GM23338 (cell line): Measurements from ENCODE around the gene TOX2. TPM values are rescaled to one million over a fixed set of nuclear protein-coding genes. Genes with fewer than 3 reads are reported as not detected.

ENCODE experiments used
- ATAC-seq: fragments of 200-7000 bp; cut with Tn5 transposase; 3 replicates; pipeline ENCODE4 v1.9.1; 2020
- DNase-seq: peaks from one replicate; pipeline ENCODE4 v3.0.0-alpha.2; 2015; ENCODE audit warnings: low spot score
- H2AFZ ChIP-seq: fragments of 200-600 bp; sonication (generic); 2 replicates; pipeline ENCODE4 v1.8.0; 2016; ENCODE audit warnings: antibody characterized with exemption, mild to moderate bottlenecking, moderate library complexity
- H3F3A ChIP-seq: fragments of 200-600 bp; sonication (generic); replicated peaks from 2 replicates; pipeline ENCODE4 v1.8.0; 2017; ENCODE audit warnings: antibody characterized with exemption, mixed run types, low read depth
- H3K27ac ChIP-seq: fragments of 200-600 bp; sonication (generic); 2 replicates; pipeline ENCODE4 v1.6.1; 2016; ENCODE audit warnings: low read depth
- H3K27me3 ChIP-seq: fragments of 200-600 bp; sonication (generic); 2 replicates; pipeline ENCODE4 v1.8.0; 2016; ENCODE audit warnings: mild to moderate bottlenecking, mixed run types, moderate library complexity; ENCODE audit not compliant: insufficient read depth
- H3K36me3 ChIP-seq: fragments of 200-600 bp; sonication (generic); 2 replicates; pipeline ENCODE4 v1.8.0; 2016; ENCODE audit warnings: mild to moderate bottlenecking; ENCODE audit not compliant: insufficient read depth
- H3K4me1 ChIP-seq: fragments of 200-600 bp; sonication (generic); 2 replicates; pipeline ENCODE4 v1.8.0; 2016; ENCODE audit warnings: mild to moderate bottlenecking, moderate library complexity; ENCODE audit not compliant: insufficient read depth
- H3K4me2 ChIP-seq: fragments of 200-600 bp; sonication (generic); 2 replicates; pipeline ENCODE4 v1.7.1; 2017; ENCODE audit warnings: mixed run types
- H3K4me3 ChIP-seq: fragments of 200-600 bp; sonication (generic); 2 replicates; pipeline ENCODE4 v1.6.1; 2016; ENCODE audit warnings: mixed run types
- H3K79me2 ChIP-seq: fragments of 200-600 bp; sonication (generic); replicated peaks from 2 replicates; pipeline ENCODE4 v1.8.0; 2017; ENCODE audit warnings: mild to moderate bottlenecking; ENCODE audit not compliant: insufficient read depth
- H3K9me2 ChIP-seq: fragments of 200-600 bp; sonication (generic); 2 replicates; pipeline ENCODE4 v1.8.0; 2017; ENCODE audit not compliant: insufficient read depth
- H4K20me1 ChIP-seq: fragments of 200-600 bp; sonication (generic); replicated peaks from 2 replicates; pipeline ENCODE4 v1.8.0; 2017; ENCODE audit warnings: mild to moderate bottlenecking; ENCODE audit not compliant: insufficient read depth
- H3K27ac Mint-ChIP-seq: 2 replicates; pipeline ENCODE4 v1.8.0; 2020; ENCODE audit warnings: inconsistent platforms, mild to moderate bottlenecking, moderate library complexity, mixed read lengths
- H3K27me3 Mint-ChIP-seq: 3 replicates; pipeline ENCODE4 v1.8.0; 2022; ENCODE audit warnings: low read depth, mild to moderate bottlenecking, moderate library complexity, mixed read lengths, inconsistent platforms; ENCODE audit not compliant: insufficient read depth, poor library complexity
- H3K36me3 Mint-ChIP-seq: 3 replicates; pipeline ENCODE4 v1.8.0; 2021; ENCODE audit warnings: low read depth, mild to moderate bottlenecking, inconsistent platforms, moderate library complexity, mixed read lengths
- H3K4me1 Mint-ChIP-seq: 3 replicates; pipeline ENCODE4 v1.8.0; 2020; ENCODE audit warnings: mild to moderate bottlenecking, inconsistent platforms, mixed read lengths
- H3K4me3 Mint-ChIP-seq: 3 replicates; pipeline ENCODE4 v1.8.0; 2021; ENCODE audit warnings: moderate library complexity, mild to moderate bottlenecking, inconsistent platforms, mixed read lengths
- H3K9me3 Mint-ChIP-seq: 3 replicates; pipeline ENCODE4 v1.8.0; 2020; ENCODE audit warnings: moderate library complexity, mild to moderate bottlenecking, inconsistent platforms, mixed read lengths
- CREB1 ChIP-seq: fragments of 250-450 bp; sonication (Bioruptor Pico); IDR thresholded peaks from 2 replicates; pipeline ENCODE4 v1.5.0; 2020; ENCODE audit warnings: low read depth, mild to moderate bottlenecking, moderate library complexity
- CTCF ChIP-seq, 2 experiments: fragments of 200-600 bp in 1 of 2; sonication (generic) in 1 of 2; conservative IDR thresholded peaks; 2 replicates each; pipeline versions ENCODE4 v1.5.1 to v1.6.1; 2016 to 2017; ENCODE audit warnings: antibody characterized with exemption in 2 of 2, low read depth in 2 of 2, mild to moderate bottlenecking in 2 of 2, moderate library complexity in 1 of 2
- ETS1 ChIP-seq: IDR thresholded peaks from 2 replicates; pipeline ENCODE4 v1.6.1; 2016; ENCODE audit warnings: antibody characterized with exemption
- EZH2 ChIP-seq: fragments of 200-600 bp; sonication (generic); IDR thresholded peaks from one replicate; pipeline ENCODE4 v1.8.0; 2017; ENCODE audit warnings: antibody characterized with exemption, mild to moderate bottlenecking, low read depth; ENCODE audit not compliant: unreplicated experiment
- EZH2phosphoT487 ChIP-seq: fragments of 200-600 bp; sonication (generic); IDR thresholded peaks from one replicate; pipeline ENCODE4 v1.8.1; 2018; ENCODE audit warnings: antibody characterized with exemption; ENCODE audit not compliant: unreplicated experiment
- NANOG ChIP-seq: IDR thresholded peaks from 2 replicates; pipeline ENCODE4 v1.6.1; 2016; ENCODE audit warnings: antibody characterized with exemption, borderline replicate concordance
- POLR2AphosphoS5 ChIP-seq: IDR thresholded peaks from 2 replicates; pipeline ENCODE4 v1.6.1; 2016; ENCODE audit warnings: antibody characterized with exemption, low read depth
- REST ChIP-seq: IDR thresholded peaks from one replicate; pipeline ENCODE4 v1.6.1; 2018; ENCODE audit warnings: antibody characterized with exemption; ENCODE audit not compliant: unreplicated experiment
- STAT1 ChIP-seq: IDR thresholded peaks from one replicate; pipeline ENCODE4 v1.6.1; 2016; ENCODE audit warnings: antibody characterized with exemption; ENCODE audit not compliant: unreplicated experiment
- ZNF114 ChIP-seq: fragments of 250-450 bp; sonication (Bioruptor Pico); IDR thresholded peaks from 2 replicates; pipeline ENCODE4 v1.5.0; 2020; ENCODE audit warnings: mild to moderate bottlenecking, moderate library complexity
- ZNF331 ChIP-seq: fragments of 250-450 bp; sonication (Bioruptor Pico); IDR thresholded peaks from 2 replicates; pipeline ENCODE4 v1.5.0; 2020; ENCODE audit warnings: low read depth, mild to moderate bottlenecking, moderate library complexity
- ZNF462 ChIP-seq: fragments of 250-450 bp; sonication (Bioruptor Pico); IDR thresholded peaks from 2 replicates; pipeline ENCODE4 v1.5.0; 2020; ENCODE audit warnings: mild to moderate bottlenecking, moderate library complexity
- polyA plus RNA-seq: library from polyadenylated mRNA; unstranded; fragments of >200 nt; fragmentation: Nextera tagmentation; extraction: Ambion mirVana; gene quantifications from 2 replicates; pipeline ENCODE4 v1.2.1, GENCODE V29; 2016
- total RNA-seq: library from RNA; depleted of rRNA; stranded (reverse); fragments of >200 nt; shearing (Covaris generic); gene quantifications from 2 replicates; pipeline ENCODE4 v1.2.3, GENCODE V29; 2014

Gene TOX2
- total and polyA plus RNA-seq, 2 experiments from 2014 or later = 1.4 to 1.5 TPM

GRCh38 chr20:43938017-43938655 is 23.5 kb downstream of the TOX2 start:
- DNase-seq (no peak), ATAC-seq (no peak)
- peaks cover 9% of the 10 kb centered on the region for H3K4me1 ChIP-seq
- Mint-ChIP-seq H3K4me1 (peaks cover 22% of the 10 kb centered on the region; the same call in 2 of the 3 replicates), H3K9me3 (no peaks in the 10 kb centered on the region; the same call in 2 of the 3 replicates), H3K27me3 (peaks cover 8% of the 10 kb centered on the region), H3K4me3 (no peak overlapping the region), H3K36me3 (no peaks in the 10 kb centered on the region), H3K27ac (no peak overlapping the region)
- no peak overlapping the region for H2AFZ ChIP-seq
- no peak overlapping the region for H3K4me2 ChIP-seq
- H3K27ac ChIP-seq = no peak overlapping the region
- no peaks in the 10 kb centered on the region for H3K79me2 ChIP-seq
- no peak overlapping the region for H3K4me3 ChIP-seq
- H4K20me1 ChIP-seq = no peaks in the 10 kb centered on the region
- no peaks in the 10 kb centered on the region for H3F3A ChIP-seq
- H3K9me2 ChIP-seq = no peaks in the 10 kb centered on the region
- H3K36me3 ChIP-seq = no peaks in the 10 kb centered on the region
- TF ChIP-seq REST (no peak), ZNF114 (CRISPR knock-in tag) (no peak), EZH2 (no peak), CTCF (conservative IDR thresholded peaks at IDR 0.05; ENCODE audit: low read depth in 2 of 2) (no peak), STAT1 (no peak), EZH2phosphoT487 (no peak), ZNF462 (CRISPR knock-in tag) (no peak), POLR2AphosphoS5 (no peak), ETS1 (no peak), CREB1 (CRISPR knock-in tag) (no peak), NANOG (no peak), ZNF331 (CRISPR knock-in tag) (no peak)
- no peaks in the 10 kb centered on the region for H3K27me3 ChIP-seq
